Upper lobe of left lung (tissue), 4 donors: ENCODE measurements around the gene CERS3.

ENCODE experiments used
- EP300 ChIP-seq, 4 donors: sonication (generic); formaldehyde crosslinking; IDR thresholded peaks; one replicate each; pipeline ENCODE4 v1.5.1; 2017; ENCODE audit warnings: antibody characterized with exemption in 4 of 4, control low read depth in 2 of 4
- POLR2A ChIP-seq, 4 donors: fragments of 450-650 bp; IDR thresholded peaks; one replicate each; pipeline ENCODE4 v1.5.1; 2016 to 2017; ENCODE audit warnings: antibody characterized with exemption in 4 of 4, mild to moderate bottlenecking in 2 of 4
- POLR2AphosphoS5 ChIP-seq, 2 donors: sonication (generic); formaldehyde crosslinking; IDR thresholded peaks; one replicate each; pipeline ENCODE4 v1.5.1; 2017; ENCODE audit warnings: antibody characterized with exemption in 2 of 2
- TF ChIP-seq, protein P1 (sequence below), 6 experiments: fragments of 450-650 bp in 4 of 6; fragments of 200-600 bp in 2 of 6; sonication (generic) in 2 of 6; IDR thresholded peaks; one replicate each; pipeline ENCODE4 v1.5.1; 2016 to 2019; ENCODE audit warnings: antibody characterized with exemption in 6 of 6

DNA sequence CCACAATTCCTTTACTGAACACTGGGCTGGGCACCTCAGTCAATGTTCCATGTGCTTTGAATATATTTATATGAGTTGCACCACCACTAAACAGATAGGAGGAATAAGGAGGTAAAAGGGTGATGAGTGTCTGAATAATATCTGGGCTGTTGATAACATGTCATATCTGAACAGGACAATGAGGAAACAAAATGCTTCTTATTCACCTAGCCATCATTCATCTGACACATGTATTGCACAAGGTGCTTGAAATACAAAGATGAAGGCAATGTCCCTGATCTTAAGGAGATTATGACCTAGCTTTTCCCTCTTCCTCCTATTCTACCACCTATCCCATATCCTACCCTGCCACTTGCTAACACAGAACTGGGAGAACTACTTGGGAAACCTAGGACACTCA is 8.0 kb upstream of the CERS3 start:
- TF ChIP-seq, protein P1, sequence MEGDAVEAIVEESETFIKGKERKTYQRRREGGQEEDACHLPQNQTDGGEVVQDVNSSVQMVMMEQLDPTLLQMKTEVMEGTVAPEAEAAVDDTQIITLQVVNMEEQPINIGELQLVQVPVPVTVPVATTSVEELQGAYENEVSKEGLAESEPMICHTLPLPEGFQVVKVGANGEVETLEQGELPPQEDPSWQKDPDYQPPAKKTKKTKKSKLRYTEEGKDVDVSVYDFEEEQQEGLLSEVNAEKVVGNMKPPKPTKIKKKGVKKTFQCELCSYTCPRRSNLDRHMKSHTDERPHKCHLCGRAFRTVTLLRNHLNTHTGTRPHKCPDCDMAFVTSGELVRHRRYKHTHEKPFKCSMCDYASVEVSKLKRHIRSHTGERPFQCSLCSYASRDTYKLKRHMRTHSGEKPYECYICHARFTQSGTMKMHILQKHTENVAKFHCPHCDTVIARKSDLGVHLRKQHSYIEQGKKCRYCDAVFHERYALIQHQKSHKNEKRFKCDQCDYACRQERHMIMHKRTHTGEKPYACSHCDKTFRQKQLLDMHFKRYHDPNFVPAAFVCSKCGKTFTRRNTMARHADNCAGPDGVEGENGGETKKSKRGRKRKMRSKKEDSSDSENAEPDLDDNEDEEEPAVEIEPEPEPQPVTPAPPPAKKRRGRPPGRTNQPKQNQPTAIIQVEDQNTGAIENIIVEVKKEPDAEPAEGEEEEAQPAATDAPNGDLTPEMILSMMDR (IDR thresholded peaks at IDR 0.05) = no peak
- TF ChIP-seq EP300 (IDR thresholded peaks at IDR 0.05) = no peak
- TF ChIP-seq POLR2AphosphoS5 (IDR thresholded peaks at IDR 0.05) = no peak
- no peak for TF ChIP-seq POLR2A (IDR thresholded peaks at IDR 0.05)
